Measurements from ENCODE around the gene CFAP100. TPM values are rescaled to one million over a fixed set of nuclear protein-coding genes. Genes with fewer than 3 reads are reported as not detected.

The CFAP100 gene
- total and polyA plus RNA-seq, 12 donors, result 0.17 TPM; not detected in 11

- intact Hi-C loops (cut with DNase I), result no loop called here
- H3K4me1 ChIP-seq (replicated peaks in 1 of 2), result peaks cover 31 to 43% of the 10 kb centered on the region in 2 donors
- TF ChIP-seq CTCF (IDR thresholded peaks at IDR 0.05), result peak in 3 of 6 experiments; percentile 32 to 44 (median 43)
- peak; percentile 92 to 94 for TF ChIP-seq POLR2A (IDR thresholded peaks at IDR 0.05)
- peaks cover 0 to 15% of the 10 kb centered on the region in 2 donors for H3K36me3 ChIP-seq (replicated peaks in 1 of 2)
- H3K27me3 ChIP-seq, result no peaks in the 10 kb centered on the region
- no peaks in the 10 kb centered on the region for H3K9me3 ChIP-seq (replicated peaks in 1 of 3)
- DNase-seq, result peak; percentile 93 to 97 (median 96)
- H3K27ac ChIP-seq, result peak within 1 kb of the TSS; percentile 20 to 99 (median 95)
- 0 to 1% (median 0%) methylated on average over 14 to 112 of the region's 112 CpGs; no CpG with 5 or more reads in 1 of the 4 donors for WGBS, 4 donors
- H3K4me3 ChIP-seq, result peak within 1 kb of the TSS in 3 of 4 donors; percentile 37 to 87 (median 71)
Measured at GRCh38 chr3:126475413-126476114, 80.9 kb downstream of the CFAP100 start, which contains the start of gene ZXDC. TSS of gene ZXDC (minus strand) at chr3:126475891. CDS start at chr3:126475865, 26 bp downstream.

- Histone ChIP-seq H3K36me3 (replicated peaks in 1 of 2) (peaks cover 0 to 7% of the 10 kb centered on the region in 2 donors), H3K4me3 (peak overlapping the region in 3 of 4 donors; percentile 22 to 87 (median 71)), H3K4me1 (replicated peaks in 1 of 2) (peaks cover 31 to 41% of the 10 kb centered on the region in 2 donors), H3K9me3 (replicated peaks in 1 of 3) (no peaks in the 10 kb centered on the region), H3K27me3 (no peaks in the 10 kb centered on the region), H3K27ac (peak overlapping the region in 4 of 5 donors; percentile 86 to 99 (median 90))
- intact Hi-C loops (cut with DNase I), result no loop called here
- 14 to 55% (median 21%) methylated on average over 16 to 56 of the region's 66 CpGs for WGBS, 4 donors
- DNase-seq, result peak in 5 of 7 donors; percentile 68 to 86 (median 75)
- peak in 2 of 6 experiments; percentile 13 to 16 for TF ChIP-seq CTCF (IDR thresholded peaks at IDR 0.05)
- TF ChIP-seq POLR2A (IDR thresholded peaks at IDR 0.05), result peak in 1 of 2 donors; percentile 28
Measured at GRCh38 chr3:126476166-126477060, 81.7 kb downstream of the CFAP100 start.

GRCh38 chr3:126477061-126477380, 82.3 kb downstream of the CFAP100 start:
- Histone ChIP-seq H3K36me3 (replicated peaks in 1 of 2) (peaks cover 0 to under 1% of the 10 kb centered on the region in 2 donors), H3K27ac (no peak overlapping the region), H3K9me3 (replicated peaks in 1 of 3) (no peaks in the 10 kb centered on the region), H3K4me3 (no peak overlapping the region), H3K4me1 (replicated peaks in 1 of 2) (peaks cover 29 to 35% of the 10 kb centered on the region in 2 donors), H3K27me3 (no peaks in the 10 kb centered on the region)
- WGBS, 4 donors, result 67 to 79% (median 74%) methylated on average over 4 of the region's 4 CpGs
- DNase-seq, result peak in 1 of 7 donors; percentile 16
- intact Hi-C loops (cut with DNase I), result no loop called here
- TF ChIP-seq POLR2A (IDR thresholded peaks at IDR 0.05) (no peak), CTCF (IDR thresholded peaks at IDR 0.05) (no peak)

Measured in adrenal gland (tissue), 12 donors.